H9 (cell line): Measurements from ENCODE around the gene FMO5. TPM values are rescaled to one million over a fixed set of nuclear protein-coding genes. Genes with fewer than 3 reads are reported as not detected.
A peak's percentile ranks its signal among the peaks of the same experiment; 100 is the strongest.

ENCODE experiments used
- DNase-seq: peaks from one replicate; pipeline ENCODE4 v3.0.0-alpha.2; 2017
- H2AFZ ChIP-seq: one replicate; pipeline ENCODE4 v1.6.1; 2013; ENCODE audit warnings: mild to moderate bottlenecking, low read length, control low read depth, moderate library complexity
- H2AK5ac ChIP-seq: 2 replicates; pipeline ENCODE4 v1.6.1; 2013; ENCODE audit warnings: low read length, control low read depth, mixed read lengths; ENCODE audit not compliant: insufficient read length
- H2BK120ac ChIP-seq: one replicate; pipeline ENCODE4 v1.6.1; 2013; ENCODE audit warnings: low read depth, mild to moderate bottlenecking, low read length, control low read depth, inconsistent platforms; ENCODE audit not compliant: poor library complexity, severe bottlenecking
- H2BK12ac ChIP-seq: 2 replicates; pipeline ENCODE4 v1.6.1; 2013; ENCODE audit warnings: low read length, control low read depth, mixed read lengths, low read depth; ENCODE audit not compliant: insufficient read length
- H2BK15ac ChIP-seq: 2 replicates; pipeline ENCODE4 v1.6.1; 2013; ENCODE audit warnings: low read depth, low read length, control low read depth
- H2BK20ac ChIP-seq: one replicate; pipeline ENCODE4 v1.6.1; 2013; ENCODE audit warnings: low read depth, mild to moderate bottlenecking, low read length, control low read depth, inconsistent platforms; ENCODE audit not compliant: poor library complexity, severe bottlenecking
- H2BK5ac ChIP-seq: 2 replicates; pipeline ENCODE4 v1.6.1; 2013; ENCODE audit warnings: low read length, control low read depth, mixed read lengths; ENCODE audit not compliant: insufficient read length
- H3K14ac ChIP-seq: 2 replicates; pipeline ENCODE4 v1.6.1; 2013; ENCODE audit warnings: low read length, control low read depth; ENCODE audit not compliant: insufficient read depth
- H3K18ac ChIP-seq: 2 replicates; pipeline ENCODE4 v1.6.1; 2013; ENCODE audit warnings: low read depth, mild to moderate bottlenecking, mixed read lengths, low read length, control low read depth; ENCODE audit not compliant: insufficient read length
- H3K23ac ChIP-seq: 2 replicates; pipeline ENCODE4 v1.6.1; 2013; ENCODE audit warnings: low read length, control low read depth, mixed read lengths, low read depth; ENCODE audit not compliant: insufficient read length
- H3K23me2 ChIP-seq: 2 replicates; pipeline ENCODE4 v1.6.1; 2013; ENCODE audit warnings: low read depth, mild to moderate bottlenecking, mixed read lengths, low read length, control low read depth; ENCODE audit not compliant: insufficient read length, poor library complexity, severe bottlenecking
- H3K27ac ChIP-seq: 2 replicates; pipeline ENCODE4 v1.5.1; 2013; ENCODE audit warnings: low read length, control low read depth, mixed read lengths, low read depth; ENCODE audit not compliant: insufficient read length
- H3K27me3 ChIP-seq: 2 replicates; pipeline ENCODE4 v1.6.1; 2013; ENCODE audit warnings: low read length, control low read depth, inconsistent platforms; ENCODE audit not compliant: insufficient read depth
- H3K4ac ChIP-seq: 2 replicates; pipeline ENCODE4 v1.6.1; 2013; ENCODE audit warnings: low read depth, mild to moderate bottlenecking, control low read depth, inconsistent platforms, low read length, moderate library complexity
- H3K4me1 ChIP-seq: 2 replicates; pipeline ENCODE4 v1.6.1; 2013; ENCODE audit warnings: low read length, control low read depth, inconsistent platforms; ENCODE audit not compliant: insufficient read depth
- H3K4me2 ChIP-seq: 2 replicates; pipeline ENCODE4 v1.6.1; 2013; ENCODE audit warnings: low read length, control low read depth, mixed read lengths; ENCODE audit not compliant: insufficient read length, insufficient read depth
- H3K56ac ChIP-seq: 2 replicates; pipeline ENCODE4 v1.6.1; 2013; ENCODE audit warnings: low read depth, mild to moderate bottlenecking, mixed read lengths, low read length, control low read depth; ENCODE audit not compliant: insufficient read length
- H3K79me1 ChIP-seq: 2 replicates; pipeline ENCODE4 v1.6.1; 2013; ENCODE audit warnings: low read depth, mild to moderate bottlenecking, moderate library complexity, low read length, control low read depth, inconsistent platforms; ENCODE audit not compliant: insufficient read depth, poor library complexity, severe bottlenecking
- H3K79me2 ChIP-seq: 2 replicates; pipeline ENCODE4 v1.6.1; 2013; ENCODE audit warnings: low read length, control low read depth, inconsistent platforms; ENCODE audit not compliant: insufficient read depth
- H3K9ac ChIP-seq: 2 replicates; pipeline ENCODE4 v1.6.1; 2013; ENCODE audit warnings: low read length, control low read depth, mixed read lengths; ENCODE audit not compliant: insufficient read length; ENCODE audit errors: extremely low read depth
- H3K9me3 ChIP-seq: one replicate; pipeline ENCODE4 v1.6.1; 2013; ENCODE audit warnings: low read depth, low read length, inconsistent platforms; ENCODE audit not compliant: control insufficient read depth
- H3T11ph ChIP-seq: one replicate; pipeline ENCODE4 v1.6.1; 2013; ENCODE audit warnings: mild to moderate bottlenecking, low read length, control low read depth, inconsistent platforms
- H4K20me1 ChIP-seq: one replicate; pipeline ENCODE4 v1.6.1; 2013; ENCODE audit not compliant: control insufficient read depth, insufficient read length, insufficient read depth
- H4K5ac ChIP-seq: 2 replicates; pipeline ENCODE4 v1.6.1; 2013; ENCODE audit warnings: low read depth, mild to moderate bottlenecking, mixed read lengths, low read length, control low read depth; ENCODE audit not compliant: insufficient read length
- H4K8ac ChIP-seq: replicated peaks from 2 replicates; pipeline ENCODE4 v1.6.1; 2013; ENCODE audit warnings: low read length, control low read depth, mixed read lengths, low read depth; ENCODE audit not compliant: insufficient read length
- H4K91ac ChIP-seq: 2 replicates; pipeline ENCODE4 v1.6.1; 2013; ENCODE audit warnings: low read depth, mild to moderate bottlenecking, moderate library complexity, mixed read lengths, low read length, control low read depth; ENCODE audit not compliant: insufficient read length
- H3K27ac Mint-ChIP-seq, 3 experiments: 2 replicates in 2 of 3; 3 replicates in 1 of 3; pipeline ENCODE4 v1.8.0; 2020 to 2021; ENCODE audit warnings: mixed read lengths in 3 of 3, mild to moderate bottlenecking in 1 of 3, moderate library complexity in 1 of 3
- H3K27me3 Mint-ChIP-seq: 2 replicates; pipeline ENCODE4 v1.8.0; 2021; ENCODE audit warnings: low read depth, mild to moderate bottlenecking, moderate library complexity, mixed read lengths
- H3K36me3 Mint-ChIP-seq, 3 experiments: 2 replicates in 2 of 3; 3 replicates in 1 of 3; pipeline ENCODE4 v1.8.0; 2020 to 2021; ENCODE audit warnings: low read depth in 3 of 3, mixed read lengths in 3 of 3; ENCODE audit not compliant: insufficient read depth in 1 of 3
- H3K4me1 Mint-ChIP-seq, 2 experiments: 2 replicates each; pipeline ENCODE4 v1.8.0; 2020; ENCODE audit warnings: mixed read lengths in 2 of 2
- H3K4me3 Mint-ChIP-seq, 2 experiments: 2 replicates in 1 of 2; 3 replicates in 1 of 2; pipeline ENCODE4 v1.8.0; 2020 to 2021; ENCODE audit warnings: mild to moderate bottlenecking in 2 of 2, mixed read lengths in 2 of 2, moderate library complexity in 1 of 2
- H3K9me3 Mint-ChIP-seq, 2 experiments: 2 replicates in 1 of 2; 3 replicates in 1 of 2; pipeline ENCODE4 v1.8.0; 2020; ENCODE audit warnings: mild to moderate bottlenecking in 2 of 2, mixed read lengths in 2 of 2, moderate library complexity in 1 of 2
- WGBS: extraction: QIAGEN DNeasy Blood & Tissue Kit; methylation state at CpG from one replicate; pipeline ENCODE4 v1.1.7; 2013; ENCODE audit warnings: missing lambda C conversion rate, low lambda C conversion rate, mixed read lengths; ENCODE audit not compliant: insufficient read length; ENCODE audit errors: extremely low coverage; 5-methylcytosine and 5-hydroxymethylcytosine counted together
- total RNA-seq: library from RNA; stranded (reverse); gene quantifications from 2 replicates; pipeline ENCODE4 v1.2.1, GENCODE V29; 2021
- TF ChIP-seq, protein P1 (sequence below): fragments of 200-600 bp; sonication (generic); conservative IDR thresholded peaks from 3 replicates; pipeline ENCODE4 v1.8.0; 2021; ENCODE audit warnings: antibody characterized with exemption, mild to moderate bottlenecking

Gene FMO5
- total RNA-seq, 1 experiment from 2014 or later: 0.61 TPM

DNA sequence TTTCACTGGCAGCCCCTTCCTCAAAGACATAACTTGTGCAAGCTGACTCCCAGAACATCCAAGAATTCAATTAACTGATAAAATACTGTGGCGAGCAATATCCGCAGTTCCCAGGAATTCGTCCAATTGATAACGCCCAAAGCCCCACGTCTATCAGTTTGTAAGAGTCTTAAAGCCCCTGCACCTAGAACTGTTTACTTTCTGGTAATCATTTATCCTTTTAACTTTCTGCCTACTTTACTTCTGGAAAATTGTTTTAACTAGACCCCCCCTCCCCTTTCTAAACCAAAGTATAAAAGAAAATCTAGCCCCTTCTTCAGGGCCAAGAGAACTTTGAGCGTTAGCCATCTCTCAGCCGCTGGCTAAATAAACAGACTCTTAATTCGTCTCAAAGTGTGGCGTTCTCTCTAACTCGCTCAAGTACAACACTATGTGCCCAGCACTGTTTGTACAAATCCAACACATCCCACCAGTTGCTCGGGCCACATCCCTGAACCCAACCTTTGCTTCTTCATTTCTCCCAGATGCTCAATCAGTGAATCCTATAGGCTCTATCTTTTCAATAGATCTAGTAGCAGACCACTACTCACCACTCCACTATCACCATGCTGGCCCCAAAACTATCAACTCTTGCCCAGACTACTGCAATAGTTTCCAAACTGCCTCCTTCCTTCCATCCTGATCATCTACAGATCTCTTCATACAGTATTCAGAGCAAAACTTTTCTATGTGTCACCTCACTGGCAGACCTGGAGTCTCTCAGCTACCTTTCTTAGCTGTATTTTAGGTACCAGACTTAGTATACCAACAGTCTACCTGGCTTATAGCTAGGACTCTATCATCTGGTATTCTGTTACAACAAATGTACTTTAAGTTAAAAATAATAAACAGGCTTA lies 14.0 kb upstream of the FMO5 start:
- peaks cover 24 to 35% of the 10 kb centered on the region in 2 experiments for H3K4me1 Mint-ChIP-seq
- Histone ChIP-seq H2BK5ac (no peak overlapping the region), H2BK20ac (no peak overlapping the region), H2AFZ (no peak overlapping the region), H4K91ac (no peak overlapping the region), H3K4me2 (no peak overlapping the region), H3K27me3 (no peaks in the 10 kb centered on the region), H3K9me3 (no peaks in the 10 kb centered on the region), H3K4ac (no peak overlapping the region), H2AK5ac (no peak overlapping the region), H3K4me1 (peaks cover 7% of the 10 kb centered on the region), H3K79me2 (peaks cover 9% of the 10 kb centered on the region; the same call in 1 of the 2 replicates), H3K18ac (no peak overlapping the region), H4K20me1 (peaks cover 3% of the 10 kb centered on the region), H4K5ac (no peak overlapping the region), H4K8ac (no peak overlapping the region), H3K23me2 (peaks cover 4% of the 10 kb centered on the region), H2BK120ac (no peak overlapping the region), H3K9ac (no peak overlapping the region), H3K79me1 (no peaks in the 10 kb centered on the region), H3K14ac (no peak overlapping the region), H3K27ac (no peak overlapping the region), H2BK15ac (no peak overlapping the region), H3K56ac (no peak overlapping the region), H3K23ac (no peak overlapping the region), H2BK12ac (no peak overlapping the region), H3T11ph (no peak overlapping the region)
- H3K36me3 Mint-ChIP-seq: peaks cover 4 to 6% (median 6%) of the 10 kb centered on the region in 3 experiments
- DNase-seq: no peak
- H3K27ac Mint-ChIP-seq: 0 out of 7 replicates have a peak overlapping the region, but pooled peaks of 1 of the 3 experiments have one; percentile 22
- H3K9me3 Mint-ChIP-seq: peaks cover 5 to 11% of the 10 kb centered on the region in 2 experiments
- TF ChIP-seq, protein P1, sequence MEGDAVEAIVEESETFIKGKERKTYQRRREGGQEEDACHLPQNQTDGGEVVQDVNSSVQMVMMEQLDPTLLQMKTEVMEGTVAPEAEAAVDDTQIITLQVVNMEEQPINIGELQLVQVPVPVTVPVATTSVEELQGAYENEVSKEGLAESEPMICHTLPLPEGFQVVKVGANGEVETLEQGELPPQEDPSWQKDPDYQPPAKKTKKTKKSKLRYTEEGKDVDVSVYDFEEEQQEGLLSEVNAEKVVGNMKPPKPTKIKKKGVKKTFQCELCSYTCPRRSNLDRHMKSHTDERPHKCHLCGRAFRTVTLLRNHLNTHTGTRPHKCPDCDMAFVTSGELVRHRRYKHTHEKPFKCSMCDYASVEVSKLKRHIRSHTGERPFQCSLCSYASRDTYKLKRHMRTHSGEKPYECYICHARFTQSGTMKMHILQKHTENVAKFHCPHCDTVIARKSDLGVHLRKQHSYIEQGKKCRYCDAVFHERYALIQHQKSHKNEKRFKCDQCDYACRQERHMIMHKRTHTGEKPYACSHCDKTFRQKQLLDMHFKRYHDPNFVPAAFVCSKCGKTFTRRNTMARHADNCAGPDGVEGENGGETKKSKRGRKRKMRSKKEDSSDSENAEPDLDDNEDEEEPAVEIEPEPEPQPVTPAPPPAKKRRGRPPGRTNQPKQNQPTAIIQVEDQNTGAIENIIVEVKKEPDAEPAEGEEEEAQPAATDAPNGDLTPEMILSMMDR: no peak
- H3K4me3 Mint-ChIP-seq: no peak overlapping the region
- no peaks in the 10 kb centered on the region for H3K27me3 Mint-ChIP-seq
- WGBS: no CpG with 5 or more reads among the region's 11 CpGs
